Measurements from ENCODE around the gene FGF12. TPM values are rescaled to one million over a fixed set of nuclear protein-coding genes. Genes with fewer than 3 reads are reported as not detected.

The FGF12 gene
- polyA plus RNA-seq, 3 donors = not detected

DNA sequence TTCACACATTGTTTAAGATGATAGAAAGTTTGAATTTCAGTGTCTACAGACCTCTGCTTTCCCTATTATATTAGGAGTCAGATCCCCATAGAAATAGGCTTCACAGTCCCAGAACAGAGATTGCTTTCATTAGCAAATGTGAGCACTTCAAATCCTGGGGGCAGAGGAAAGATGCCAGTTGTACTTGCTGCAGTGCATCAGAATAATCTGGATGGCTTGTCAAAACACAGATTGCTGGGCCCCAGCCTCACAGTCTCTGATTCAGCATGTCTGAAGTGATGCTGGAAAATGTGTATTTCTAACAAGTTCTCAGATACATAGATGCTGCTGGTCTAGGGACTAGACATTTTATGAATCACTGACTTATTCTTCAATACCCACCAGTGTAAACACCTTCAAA, 375.2 kb downstream of the FGF12 start:
- Mint-ChIP-seq H3K9me3 (peaks cover 0 to 2% (median 0%) of the 10 kb centered on the region in 7 donors), H3K27ac (no peak overlapping the region), H3K36me3 (no peaks in the 10 kb centered on the region), H3K27me3 (ENCODE audit: low read depth in 3 of 3) (no peaks in the 10 kb centered on the region), H3K4me3 (no peak overlapping the region), H3K4me1 (no peaks in the 10 kb centered on the region)
- Histone ChIP-seq H3K79me2 (ENCODE audit: insufficient read depth, low read length) (no peaks in the 10 kb centered on the region), H3K9ac (ENCODE audit: insufficient read depth, low read length, poor library complexity, severe bottlenecking) (no peak overlapping the region), H3K4me1 (ENCODE audit: control insufficient read depth in 1 of 2, insufficient read depth in 2 of 2, low read length in 2 of 2) (no peaks in the 10 kb centered on the region), H3K4me3 (replicated peaks in 1 of 3; ENCODE audit: low read depth in 2 of 3, low read length in 3 of 3) (no peak overlapping the region), H3K27me3 (ENCODE audit: control insufficient read depth in 2 of 2, insufficient read depth in 2 of 2, low read length in 2 of 2) (no peaks in the 10 kb centered on the region), H3K27ac (ENCODE audit: low read depth in 1 of 2, low read length in 2 of 2) (no peak overlapping the region), H3K36me3 (replicated peaks in 1 of 2; ENCODE audit: control insufficient read depth in 1 of 2, insufficient read depth in 2 of 2, low read length in 2 of 2) (no peaks in the 10 kb centered on the region), H2AFZ (ENCODE audit: insufficient read depth, low read depth, low read length, poor library complexity, severe bottlenecking) (no peak overlapping the region), H4K20me1 (ENCODE audit: insufficient read depth, low read length) (no peaks in the 10 kb centered on the region), H3K9me3 (replicated peaks in 1 of 2; ENCODE audit: control insufficient read depth in 1 of 2, insufficient read depth in 1 of 2, low read length in 2 of 2) (no peaks in the 10 kb centered on the region), H3K4me2 (replicated peaks; ENCODE audit: extremely low read depth, low read length, poor library complexity, severe bottlenecking) (no peak overlapping the region)
- DNase-seq = no peak
- intact Hi-C loops (cut with micrococcal nuclease) = no loop called here
- no peak for TF ChIP-seq CTCF (IDR thresholded peaks at IDR 0.05)

GRCh38 chr3:192351441-192351840, 375.9 kb downstream of the FGF12 start:
- no peaks in the 10 kb centered on the region for H3K4me1 ChIP-seq (ENCODE audit: control insufficient read depth in 1 of 2, insufficient read depth in 2 of 2, low read length in 2 of 2)
- Mint-ChIP-seq H3K36me3 (no peaks in the 10 kb centered on the region), H3K27ac (no peak overlapping the region), H3K27me3 (ENCODE audit: low read depth in 3 of 3) (no peaks in the 10 kb centered on the region), H3K9me3 (peaks cover 0 to 2% (median 0%) of the 10 kb centered on the region in 7 donors), H3K4me1 (no peaks in the 10 kb centered on the region), H3K4me3 (no peak overlapping the region)
- no peak overlapping the region for H3K4me2 ChIP-seq (replicated peaks; ENCODE audit: extremely low read depth, low read length, poor library complexity, severe bottlenecking)
- H3K9ac ChIP-seq (ENCODE audit: insufficient read depth, low read length, poor library complexity, severe bottlenecking) = no peak overlapping the region
- no peak overlapping the region for H3K4me3 ChIP-seq (replicated peaks in 1 of 3; ENCODE audit: low read depth in 2 of 3, low read length in 3 of 3)
- H3K27me3 ChIP-seq (ENCODE audit: control insufficient read depth in 2 of 2, insufficient read depth in 2 of 2, low read length in 2 of 2) = no peaks in the 10 kb centered on the region
- no peak for TF ChIP-seq CTCF (IDR thresholded peaks at IDR 0.05)
- DNase-seq = no peak
- H2AFZ ChIP-seq (ENCODE audit: insufficient read depth, low read depth, low read length, poor library complexity, severe bottlenecking) = no peak overlapping the region
- no peak overlapping the region for H3K27ac ChIP-seq (ENCODE audit: low read depth in 1 of 2, low read length in 2 of 2)
- WGBS (ENCODE audit: insufficient coverage) = no CpG with 5 or more reads among the region's 3 CpGs
- H3K79me2 ChIP-seq (ENCODE audit: insufficient read depth, low read length) = no peaks in the 10 kb centered on the region
- H4K20me1 ChIP-seq (ENCODE audit: insufficient read depth, low read length) = no peaks in the 10 kb centered on the region
- H3K36me3 ChIP-seq (replicated peaks in 1 of 2; ENCODE audit: control insufficient read depth in 1 of 2, insufficient read depth in 2 of 2, low read length in 2 of 2) = no peaks in the 10 kb centered on the region
- no peaks in the 10 kb centered on the region for H3K9me3 ChIP-seq (replicated peaks in 1 of 2; ENCODE audit: control insufficient read depth in 1 of 2, insufficient read depth in 1 of 2, low read length in 2 of 2)
- intact Hi-C loops (cut with micrococcal nuclease) = no loop called here

Measured in CD14-positive monocyte (primary cell).